NCI-H1436 treated with DMSO at 0.1 percent for 48 hours (cell line): ENCODE data around the gene SLCO4A1.

Experiments
- DNase-seq: peaks from one replicate; lab custom pipeline; 2025; lab: John Stamatoyannopoulos, UW

The SLCO4A1 gene

GRCh38 chr20:62716198-62716940, 74.1 kb downstream of the SLCO4A1 start:
- no peak for DNase-seq

GRCh38 chr20:62716941-62717310, 74.6 kb downstream of the SLCO4A1 start:
- no peak for DNase-seq

- DNase-seq = no peak
Measured at GRCh38 chr20:62717933-62718332, 75.6 kb downstream of the SLCO4A1 start.

GRCh38 chr20:62718546-62718945, 76.2 kb downstream of the SLCO4A1 start:
- DNase-seq = no peak

- DNase-seq = no peak
Measured at GRCh38 chr20:62719250-62719935, 77.1 kb downstream of the SLCO4A1 start.
